HG02610 (cell line): ENCODE data around the gene ADIPOQ.
"Not testable (repeated sequence)": the region's sequence is repeated elsewhere in the genome, so short reads cannot be mapped to it uniquely, and the experiment has no call there.

Source experiments
- ATAC-seq: cut with Tn5 transposase; IDR thresholded peaks from one replicate; pipeline ENCODE4 v1.9.1; 2021; ENCODE audit warnings: mild to moderate bottlenecking, moderate library complexity; ENCODE audit not compliant: unreplicated experiment

Gene ADIPOQ

GRCh38 chr3:186870421-186871201 lies 28.1 kb downstream of the ADIPOQ start:
- ATAC-seq, result no peak

GRCh38 chr3:186871403-186871924 lies 29.0 kb downstream of the ADIPOQ start:
- ATAC-seq, result no peak

GRCh38 chr3:186873796-186874195 lies 31.3 kb downstream of the ADIPOQ start:
- ATAC-seq, result not testable (repeated sequence)

GRCh38 chr3:186874216-186874615 lies 31.7 kb downstream of the ADIPOQ start:
- ATAC-seq, result not testable (repeated sequence)

- ATAC-seq, result not testable (repeated sequence)
These were observed 32.3 kb downstream of the ADIPOQ start for GRCh38 chr3:186874841-186875240.

GRCh38 chr3:186875708-186876107 lies 33.2 kb downstream of the ADIPOQ start:
- ATAC-seq, result no peak

GRCh38 chr3:186879781-186880180 lies 37.3 kb downstream of the ADIPOQ start:
- ATAC-seq, result no peak

GRCh38 chr3:186880406-186880805 lies 37.9 kb downstream of the ADIPOQ start:
- ATAC-seq, result no peak

GRCh38 chr3:186882150-186882524 lies 39.6 kb downstream of the ADIPOQ start:
- no peak for ATAC-seq

GRCh38 chr3:186882881-186883685 lies 40.6 kb downstream of the ADIPOQ start:
- peak; percentile 63 for ATAC-seq

GRCh38 chr3:186883686-186884058 lies 41.2 kb downstream of the ADIPOQ start:
- ATAC-seq, result no peak

- ATAC-seq, result not testable (repeated sequence)
These were observed 42.4 kb downstream of the ADIPOQ start for GRCh38 chr3:186884868-186885267.

GRCh38 chr3:186886202-186886981 lies 43.9 kb downstream of the ADIPOQ start:
- no peak for ATAC-seq

GRCh38 chr3:186887507-186887938 lies 45.0 kb downstream of the ADIPOQ start:
- not testable (repeated sequence) for ATAC-seq

GRCh38 chr3:186888569-186888968 lies 46.1 kb downstream of the ADIPOQ start:
- no peak for ATAC-seq

- not testable (repeated sequence) for ATAC-seq
These were observed 47.2 kb downstream of the ADIPOQ start for GRCh38 chr3:186889698-186890097.

- ATAC-seq, result no peak
These were observed 48.4 kb downstream of the ADIPOQ start for GRCh38 chr3:186890911-186891310.

- not testable (repeated sequence) for ATAC-seq
These were observed 50.6 kb downstream of the ADIPOQ start for GRCh38 chr3:186893071-186893470.

- no peak for ATAC-seq
These were observed 52.9 kb downstream of the ADIPOQ start for GRCh38 chr3:186895406-186895805.

GRCh38 chr3:186896006-186896405 lies 53.5 kb downstream of the ADIPOQ start:
- ATAC-seq, result no peak

GRCh38 chr3:186896875-186897274 lies 54.4 kb downstream of the ADIPOQ start:
- no peak for ATAC-seq
